ENCODE results near the gene SORBS1. TPM values are rescaled to one million over a fixed set of nuclear protein-coding genes. Genes with fewer than 3 reads are reported as not detected.

The SORBS1 gene
- total RNA-seq, 4 donors from 2014 or later = 120 to 1,051 (median 449) TPM

DNA sequence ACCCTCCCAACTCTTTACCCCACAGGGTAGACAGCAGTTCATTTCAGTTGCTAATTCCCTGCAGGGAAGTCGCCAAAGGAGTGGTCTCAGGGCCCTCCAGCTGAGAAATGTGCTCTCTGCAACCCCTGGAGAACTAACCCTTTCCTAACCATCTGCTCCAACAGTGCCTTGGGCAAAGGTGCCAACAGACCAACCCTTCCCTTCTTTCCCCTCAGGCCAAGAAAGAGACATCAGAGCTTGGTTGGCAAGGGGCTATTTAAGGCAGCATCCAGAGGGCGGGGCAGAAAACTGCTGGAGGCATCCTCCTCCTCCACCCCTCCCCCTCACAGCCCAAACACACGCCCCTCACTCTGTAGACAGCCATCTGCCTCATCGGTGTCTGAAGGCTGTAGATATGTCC is 1.7 kb downstream of the SORBS1 start:
- no peak for DNase-seq (ENCODE audit: low spot score)
- no peak for ATAC-seq (ENCODE audit: low FRiP score)

GRCh38 chr10:95558593-95559320 is 2.4 kb downstream of the SORBS1 start:
- DNase-seq (ENCODE audit: low spot score) = no peak
- TF ChIP-seq CTCF (IDR thresholded peaks at IDR 0.05) = no peak
- no peak for ATAC-seq (ENCODE audit: low FRiP score)

More for the DNA sequence above, 1.7 kb downstream of the SORBS1 start:
- TF ChIP-seq CTCF (IDR thresholded peaks at IDR 0.05) = no peak

GRCh38 chr10:95556994-95557767 is 4.0 kb downstream of the SORBS1 start:
- TF ChIP-seq CTCF (IDR thresholded peaks at IDR 0.05) = no peak
- ATAC-seq (ENCODE audit: low FRiP score) = no peak
- no peak for DNase-seq (ENCODE audit: low spot score)

GRCh38 chr10:95553674-95554073 is 7.5 kb downstream of the SORBS1 start:
- DNase-seq (ENCODE audit: low spot score) = no peak
- no peak for ATAC-seq (ENCODE audit: low FRiP score)
- no peak for TF ChIP-seq CTCF (IDR thresholded peaks at IDR 0.05)

GRCh38 chr10:95552679-95553342 is 8.4 kb downstream of the SORBS1 start:
- no peak for TF ChIP-seq CTCF (IDR thresholded peaks at IDR 0.05)
- ATAC-seq (ENCODE audit: low FRiP score) (no peak), DNase-seq (ENCODE audit: low spot score) (no peak)

- DNase-seq (ENCODE audit: low spot score) (no peak), ATAC-seq (ENCODE audit: low FRiP score) (no peak)
- TF ChIP-seq CTCF (IDR thresholded peaks at IDR 0.05) = no peak
Measured at GRCh38 chr10:95550073-95550672, 11.0 kb downstream of the SORBS1 start.

Data from omental fat pad (tissue), 4 donors.